NCI-H128 (cell line): Measurements from ENCODE around the gene SLA2.
"Not testable (repeated sequence)": the region's sequence is repeated elsewhere in the genome, so short reads cannot be mapped to it uniquely, and the experiment has no call there.

Experiments used
- DNase-seq: peaks from one replicate; lab custom pipeline; 2025; ENCODE audit not compliant: unreplicated experiment; lab: John Stamatoyannopoulos, UW

Gene SLA2

GRCh38 chr20:36611625-36612024 lies 34.4 kb downstream of the SLA2 start:
- no peak for DNase-seq

- not testable (repeated sequence) for DNase-seq
These were observed 37.6 kb downstream of the SLA2 start for GRCh38 chr20:36608388-36608728.

DNA sequence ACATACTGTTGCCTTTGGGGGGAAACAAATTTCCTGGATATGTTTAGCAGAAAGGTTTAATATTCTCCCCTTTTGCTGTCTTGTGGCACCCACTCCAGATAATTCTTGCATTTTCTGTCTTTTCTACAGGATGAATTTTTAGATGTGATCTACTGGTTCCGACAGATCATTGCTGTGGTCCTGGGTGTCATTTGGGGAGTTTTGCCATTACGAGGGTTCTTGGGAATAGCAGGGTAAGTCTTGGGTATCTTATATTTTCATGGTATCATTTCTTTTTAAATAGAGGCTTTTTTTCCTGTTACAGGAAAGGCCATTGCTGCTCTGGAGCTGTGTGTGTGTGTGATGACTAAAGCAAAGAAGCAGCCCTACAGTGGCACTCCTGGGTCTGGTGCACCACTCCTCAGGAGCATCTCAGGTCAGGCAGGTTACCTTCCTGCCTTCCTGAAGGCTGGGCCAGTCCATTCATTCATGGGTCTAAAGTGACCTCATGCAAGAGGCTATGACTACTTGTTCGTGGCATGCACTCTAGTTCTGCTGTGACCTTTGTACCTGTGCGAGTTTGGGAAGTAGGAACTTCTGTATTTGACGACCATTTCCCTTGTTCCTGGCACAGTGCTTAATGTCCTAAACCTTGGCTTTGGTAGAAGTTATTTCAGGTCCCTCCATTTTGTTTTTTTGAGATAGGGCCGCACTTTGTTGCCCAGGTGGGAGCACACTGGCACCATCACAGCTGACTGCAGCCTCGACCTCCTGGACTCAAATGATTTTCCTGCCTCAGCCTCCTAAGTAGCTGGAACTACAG lies 38.2 kb downstream of the SLA2 start:
- DNase-seq: no peak

DNA sequence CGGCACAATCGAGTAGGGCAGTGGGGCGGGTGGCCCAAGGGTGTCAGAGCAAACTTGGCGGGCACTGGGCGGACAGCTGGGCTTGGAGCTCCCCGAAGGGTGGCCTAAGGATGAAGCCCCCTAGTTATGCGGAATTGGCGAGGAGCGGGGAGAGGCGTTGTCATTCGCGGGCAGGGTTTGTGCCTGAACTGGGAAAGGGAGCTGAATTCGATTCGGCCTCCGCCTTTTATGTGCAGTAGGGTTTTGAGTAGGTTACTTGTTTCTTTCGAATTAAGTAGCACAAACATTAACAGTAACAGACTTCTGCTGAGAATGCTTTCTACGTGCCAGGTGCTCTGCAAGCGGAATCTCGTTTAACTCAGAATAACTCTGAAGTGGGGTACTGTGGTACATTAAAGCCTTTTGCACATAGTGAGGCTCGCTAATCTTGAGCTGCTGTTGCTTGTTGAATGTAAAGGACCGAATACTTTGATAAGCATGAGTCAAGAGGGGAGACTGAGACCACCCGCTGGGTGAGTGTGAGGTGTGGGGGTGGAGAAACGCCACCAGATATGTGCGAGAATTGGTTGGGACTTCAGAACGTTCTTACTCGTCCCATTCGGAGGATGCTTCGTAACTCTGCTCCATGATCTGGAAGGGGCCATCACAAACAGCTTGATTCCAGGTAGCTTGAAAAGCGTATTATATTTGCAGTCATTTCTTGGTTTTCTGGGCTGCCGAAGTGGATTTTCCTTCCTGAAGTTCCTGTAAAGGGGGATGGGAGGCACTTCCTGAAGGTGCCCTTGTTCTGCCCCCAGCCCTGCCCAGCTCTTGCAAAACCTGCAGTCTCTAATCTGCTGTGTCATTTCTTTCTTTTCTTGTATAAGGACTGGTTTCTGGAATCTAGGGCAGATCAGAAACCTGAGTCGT lies 39.6 kb downstream of the SLA2 start:
- no peak for DNase-seq

GRCh38 chr20:36605399-36606157 lies 40.4 kb downstream of the SLA2 start, which contains the start of gene RAB5IF:
RAB5IF (plus strand) TSS chr20:36605779; CDS start chr20:36605952, 173 bp downstream.
- peak; percentile 98 for DNase-seq

DNA sequence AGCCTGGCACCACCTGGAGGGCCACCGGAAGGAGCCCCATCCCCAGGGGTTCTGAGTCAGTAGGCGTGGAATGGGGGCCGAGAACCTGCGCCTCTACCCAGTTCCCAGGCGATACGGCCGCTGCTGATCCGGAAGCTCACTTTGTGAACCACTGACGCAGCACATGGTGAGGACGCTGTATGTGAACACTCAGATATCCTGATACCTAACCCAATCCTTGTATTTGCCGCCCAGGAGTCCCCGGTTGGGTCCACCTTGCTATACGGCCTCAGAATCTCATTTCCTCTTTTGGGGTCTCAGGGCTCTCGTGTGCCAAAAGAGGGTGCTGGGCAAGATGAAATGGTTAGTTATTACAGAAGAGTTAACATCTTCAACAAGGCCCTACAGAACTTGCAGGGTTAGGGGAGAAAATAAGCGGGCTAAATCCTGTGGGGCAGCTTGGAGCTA lies 41.0 kb downstream of the SLA2 start:
- DNase-seq: no peak

GRCh38 chr20:36601540-36601939 lies 44.5 kb downstream of the SLA2 start:
- no peak for DNase-seq

GRCh38 chr20:36599912-36600345 lies 46.1 kb downstream of the SLA2 start:
- no peak for DNase-seq

DNA sequence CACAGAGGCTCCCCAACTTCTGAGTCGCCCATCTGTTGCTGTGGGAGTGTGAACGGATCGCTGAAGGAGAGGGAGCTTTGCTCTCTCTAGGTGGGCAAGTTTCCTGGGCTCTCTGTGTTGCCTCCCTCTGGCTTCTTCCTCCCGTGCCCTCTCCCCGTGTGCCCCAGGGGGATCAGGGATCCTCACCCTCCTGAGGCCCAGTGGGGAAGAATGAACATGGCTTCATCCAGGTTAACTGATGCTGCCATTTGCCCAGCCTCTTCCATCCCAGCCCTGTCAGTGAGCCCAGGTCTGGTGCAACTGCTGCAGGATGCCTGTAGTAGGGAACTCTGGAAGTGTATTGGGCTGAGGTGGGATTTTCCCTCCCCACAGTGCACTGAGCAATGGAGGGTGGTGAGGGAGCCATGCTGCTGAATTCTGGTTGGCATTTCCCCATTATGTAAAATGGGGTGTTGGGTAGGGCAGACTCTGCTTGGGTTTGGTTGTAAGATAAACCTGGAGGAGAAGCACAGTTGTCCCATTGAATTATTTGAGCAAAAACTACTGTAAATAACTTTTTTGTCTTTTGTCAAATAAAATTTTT lies 52.6 kb downstream of the SLA2 start:
- no peak for DNase-seq

GRCh38 chr20:36591854-36592641 lies 53.9 kb downstream of the SLA2 start:
- no peak for DNase-seq

GRCh38 chr20:36591281-36591680 lies 54.7 kb downstream of the SLA2 start:
- DNase-seq: no peak

DNA sequence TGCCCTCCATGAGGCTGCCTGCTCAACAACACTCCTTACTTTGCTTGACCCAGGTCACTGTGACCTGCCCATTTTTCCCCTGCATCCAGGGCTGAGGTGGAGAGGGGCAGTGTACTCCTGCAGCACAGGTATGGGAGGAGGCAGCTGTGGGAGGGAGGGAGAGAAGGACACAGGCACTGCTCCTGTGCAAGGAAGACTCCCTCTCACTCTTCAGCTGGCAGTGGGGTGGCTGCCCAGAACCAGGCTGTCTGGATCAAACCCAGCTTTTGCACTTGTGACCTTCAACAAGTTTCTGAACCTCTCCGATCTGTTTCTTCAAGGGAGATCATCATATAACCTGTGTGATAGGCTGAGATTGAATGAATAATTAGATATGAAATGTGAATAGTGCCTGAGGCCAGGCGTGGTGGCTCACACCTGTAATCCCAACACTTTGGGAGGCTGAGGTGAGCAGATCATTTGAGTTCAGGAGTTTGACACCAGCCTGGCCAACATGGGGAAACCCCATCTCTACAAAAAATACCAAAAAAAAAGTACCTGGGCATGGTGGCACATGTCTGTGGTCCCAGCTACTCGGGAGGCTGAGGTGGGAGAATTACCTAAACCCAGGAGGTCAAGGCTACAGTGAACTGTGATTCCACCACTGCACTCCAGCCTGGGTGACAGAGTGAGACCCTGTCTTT lies 58.5 kb downstream of the SLA2 start:
- no peak for DNase-seq

GRCh38 chr20:36585410-36586125 lies 60.4 kb downstream of the SLA2 start:
- no peak for DNase-seq

- no peak for DNase-seq
These were observed 61.9 kb downstream of the SLA2 start for GRCh38 chr20:36584018-36584481.

- no peak for DNase-seq
These were observed 63.2 kb downstream of the SLA2 start for GRCh38 chr20:36582821-36583220.

- DNase-seq: no peak
These were observed 63.7 kb downstream of the SLA2 start for GRCh38 chr20:36582322-36582721.

DNA sequence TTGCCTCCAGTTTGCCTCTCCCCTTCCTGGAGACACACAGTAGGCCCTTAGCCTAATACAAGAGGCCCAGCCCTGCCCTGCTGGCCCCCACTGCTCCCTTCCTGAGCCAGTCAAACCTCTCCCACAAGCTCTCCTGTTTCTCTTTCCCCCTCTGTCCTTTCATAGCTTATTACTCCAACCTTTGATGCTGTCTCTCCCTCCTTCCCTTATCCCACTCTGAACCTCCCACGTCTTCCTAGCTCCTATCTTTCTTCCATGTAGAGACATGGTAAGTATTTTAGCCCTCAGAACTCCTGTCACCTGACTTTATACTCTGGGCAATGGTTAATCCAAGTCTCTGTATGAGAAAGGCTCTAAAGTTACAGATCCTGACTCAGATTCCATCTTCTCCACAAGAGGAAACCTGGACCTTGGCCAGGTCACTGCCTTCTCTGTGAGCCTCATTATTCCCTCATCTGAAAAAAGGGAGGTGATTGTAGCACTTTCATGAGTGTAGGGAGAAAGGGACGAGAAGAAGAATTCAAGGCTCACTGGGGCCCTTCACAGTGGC lies 65.9 kb downstream of the SLA2 start:
- no peak for DNase-seq

GRCh38 chr20:36578356-36579041 lies 67.5 kb downstream of the SLA2 start:
- DNase-seq: no peak
